LNCAP (cell line): ENCODE results near the gene HSD11B1.

Experiments
- CTCF ChIP-seq: fragments of 450-650 bp; IDR thresholded peaks from 2 replicates; pipeline ENCODE4 v1.5.1; 2017; ENCODE audit warnings: mild to moderate bottlenecking

The HSD11B1 gene

DNA sequence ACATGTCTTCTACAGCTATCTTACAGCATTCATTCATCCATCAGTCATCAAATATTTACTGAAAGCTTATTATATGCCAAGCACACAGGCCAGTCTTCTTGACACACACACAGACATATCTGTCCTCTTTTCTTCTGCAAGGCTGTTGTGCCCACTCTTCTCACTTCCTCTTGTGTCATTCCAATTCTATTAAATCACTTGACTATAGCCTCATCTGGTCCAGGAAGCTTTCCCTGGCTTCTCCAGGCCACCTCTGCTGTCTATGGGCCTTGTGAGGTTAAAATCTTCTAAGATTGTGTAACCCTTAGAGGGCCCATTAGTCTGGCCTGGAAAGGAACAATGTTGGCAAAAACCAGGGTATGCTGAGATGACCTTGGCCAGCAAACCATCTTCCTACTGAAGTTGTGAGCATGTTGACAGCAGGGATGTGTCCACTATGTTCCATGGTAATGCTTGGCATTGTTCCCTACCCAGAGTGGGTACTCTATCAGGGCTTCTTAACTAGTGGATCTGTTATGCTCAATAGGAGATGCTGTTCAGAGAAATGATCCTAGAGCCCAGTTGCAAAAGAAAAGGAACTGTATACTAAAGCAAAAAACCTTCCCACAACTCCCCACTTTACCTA, 56.5 kb downstream of the HSD11B1 start:
- TF ChIP-seq CTCF = no peak

DNA sequence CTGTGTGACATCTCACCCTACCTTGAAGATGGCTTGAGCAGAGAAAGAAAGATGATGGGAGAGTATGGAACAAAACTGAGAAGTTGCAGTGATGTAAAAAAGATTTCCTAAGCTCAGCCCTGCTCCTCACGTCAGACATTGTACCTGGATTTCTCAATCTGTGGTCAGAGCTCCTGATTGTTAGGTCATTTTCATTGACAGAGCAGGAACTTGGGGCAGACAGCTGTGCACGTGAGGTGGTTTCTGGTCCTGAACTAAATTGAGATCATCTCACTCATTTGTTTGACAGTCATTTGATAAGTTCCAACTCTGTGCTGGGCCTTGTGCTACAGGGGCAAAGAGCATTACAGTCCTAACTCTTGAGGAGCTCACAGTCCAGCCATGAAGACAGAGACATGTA, 61.4 kb downstream of the HSD11B1 start:
- TF ChIP-seq CTCF = no peak

DNA sequence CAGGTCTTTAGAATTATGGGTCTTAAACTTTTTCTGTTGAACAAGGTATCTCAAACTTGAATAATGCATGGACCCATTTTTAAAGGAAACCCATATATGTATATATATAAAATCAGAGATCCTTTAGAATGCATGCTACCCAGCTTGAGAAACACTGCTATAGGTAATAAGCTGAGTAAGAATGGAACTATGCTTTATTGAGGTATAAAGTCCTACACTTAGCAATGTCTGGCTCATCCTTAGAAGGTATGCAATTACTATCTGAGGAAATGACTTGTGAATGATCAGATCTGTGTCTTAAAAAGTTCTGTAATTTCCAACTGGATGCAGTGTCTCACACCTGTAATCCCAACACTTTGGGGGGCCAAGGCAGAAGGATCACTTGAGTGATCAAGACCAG, 62.5 kb downstream of the HSD11B1 start:
- no peak for TF ChIP-seq CTCF

GRCh38 chr1:209767706-209768105, 63.1 kb downstream of the HSD11B1 start:
- TF ChIP-seq CTCF = no peak

DNA sequence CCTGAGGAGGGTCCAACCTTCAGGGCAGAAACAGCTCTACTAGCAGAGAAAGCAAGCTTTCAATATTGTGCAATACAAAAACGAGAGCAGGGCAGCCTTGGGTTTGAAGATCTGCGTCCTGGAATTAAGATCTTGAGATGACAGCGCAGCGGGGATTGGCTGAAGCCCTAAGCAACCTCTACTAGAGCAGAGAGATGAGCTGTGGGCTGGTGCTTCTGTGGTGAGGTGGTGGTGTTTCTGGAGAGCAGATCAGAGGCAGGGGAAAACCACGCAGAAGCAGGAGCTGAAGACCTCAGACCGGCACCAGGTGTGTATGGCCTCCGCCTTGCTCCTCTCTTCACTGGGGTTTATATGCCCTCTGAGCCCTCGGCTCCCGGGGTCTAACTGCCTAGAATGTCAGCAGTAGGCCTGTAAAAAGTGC, 63.7 kb downstream of the HSD11B1 start:
- TF ChIP-seq CTCF = no peak

- no peak for TF ChIP-seq CTCF
Measured at GRCh38 chr1:209769171-209769904, 64.7 kb downstream of the HSD11B1 start.

- no peak for TF ChIP-seq CTCF
Measured at GRCh38 chr1:209769971-209770370, 65.3 kb downstream of the HSD11B1 start.
